OCI-LY7 (cell line): ENCODE results near the gene NR0B1. TPM values are rescaled to one million over a fixed set of nuclear protein-coding genes. Genes with fewer than 3 reads are reported as not detected.

Source experiments
- BruUV-seq: library from RNA; stranded (reverse); fragments of 400-500 nt; replicated peaks from 2 replicates; lab custom pipeline; 2021; lab: Mats Ljungman, UMichigan
- CTCF ChIA-PET: fragments of 300-600 bp; sonication (Branson Sonifier 250); formaldehyde crosslinking; loops from one replicate; lab custom pipeline; 2022; ENCODE audit warnings: antibody characterized with exemption; ENCODE audit not compliant: unreplicated experiment; lab: Charles Lee
- POLR2A ChIA-PET: fragments of 300-600 bp; sonication (Branson Sonifier 250); formaldehyde crosslinking; loops from one replicate; lab custom pipeline; 2022; ENCODE audit warnings: antibody characterized with exemption; lab: Charles Lee
- DNase-seq: peaks from one replicate; pipeline ENCODE4 v3.0.0-alpha.2; 2015; ENCODE audit warnings: low spot score
- H2AFZ ChIP-seq: fragments of 200-600 bp; sonication (generic), shearing (Covaris generic); 2 replicates; pipeline ENCODE4 v1.6.1; 2014; ENCODE audit warnings: mild to moderate bottlenecking, antibody characterized with exemption, low read length, moderate library complexity
- H3K27ac ChIP-seq: fragments of 200-600 bp; sonication (generic); 2 replicates; pipeline ENCODE4 v1.5.1; 2014; ENCODE audit warnings: mixed run types, low read depth, mild to moderate bottlenecking, moderate library complexity, low read length, inconsistent platforms; ENCODE audit not compliant: poor library complexity, severe bottlenecking
- H3K36me3 ChIP-seq: fragments of 200-600 bp; sonication (generic); 2 replicates; pipeline ENCODE4 v1.6.1; 2014; ENCODE audit warnings: mild to moderate bottlenecking, antibody characterized with exemption, low read length, moderate library complexity, mixed read lengths; ENCODE audit not compliant: insufficient read depth
- H3K4me1 ChIP-seq: fragments of 200-600 bp; sonication (generic); 2 replicates; pipeline ENCODE4 v1.5.1; 2014; ENCODE audit warnings: mild to moderate bottlenecking, low read length; ENCODE audit not compliant: insufficient read depth, poor library complexity, severe bottlenecking
- H3K4me2 ChIP-seq: fragments of 200-600 bp; sonication (generic); 2 replicates; pipeline ENCODE4 v1.6.1; 2014; ENCODE audit warnings: mild to moderate bottlenecking, low read length
- H3K4me3 ChIP-seq: fragments of 200-600 bp; sonication (generic); 2 replicates; pipeline ENCODE4 v1.5.1; 2014; ENCODE audit warnings: mild to moderate bottlenecking, low read depth, low read length; ENCODE audit not compliant: poor library complexity, severe bottlenecking
- H3K79me2 ChIP-seq: fragments of 200-600 bp; sonication (generic); 2 replicates; pipeline ENCODE4 v1.6.1; 2016; ENCODE audit warnings: low read depth, mild to moderate bottlenecking, low read length, moderate library complexity, mixed read lengths; ENCODE audit not compliant: insufficient read depth
- H3K9me2 ChIP-seq: fragments of 200-600 bp; sonication (generic); 2 replicates; pipeline ENCODE4 v1.6.1; 2016; ENCODE audit warnings: mild to moderate bottlenecking, low read length, mixed read lengths; ENCODE audit not compliant: insufficient read depth
- H3K9me3 ChIP-seq: fragments of 200-600 bp; sonication (generic); 2 replicates; pipeline ENCODE4 v1.6.1; 2014; ENCODE audit warnings: mild to moderate bottlenecking, mixed run types, low read length, mixed read lengths
- H4K20me1 ChIP-seq: fragments of 200-600 bp; sonication (generic); 2 replicates; pipeline ENCODE4 v1.6.1; 2014; ENCODE audit warnings: mild to moderate bottlenecking, antibody characterized with exemption, low read length, moderate library complexity, mixed read lengths; ENCODE audit not compliant: insufficient read depth
- CTCF ChIP-seq: fragments of 200-600 bp; sonication (generic); conservative IDR thresholded peaks from 2 replicates; pipeline ENCODE4 v1.5.1; 2014; ENCODE audit warnings: mild to moderate bottlenecking, antibody characterized with exemption, low read length, moderate library complexity, mixed read lengths
- EZH2phosphoT487 ChIP-seq: fragments of 200-600 bp; sonication (generic); IDR thresholded peaks from 2 replicates; pipeline ENCODE4 v1.6.1; 2018; ENCODE audit warnings: low read depth, borderline replicate concordance, mild to moderate bottlenecking, mixed run types, antibody characterized with exemption, low read length, moderate library complexity, mixed read lengths
- intact Hi-C: fragments of 100-400 bp; cut with micrococcal nuclease; formaldehyde crosslinking; loops from one replicate; pipeline ENCODE4 v1.10.0; 2022; ENCODE audit not compliant: unreplicated experiment
- total RNA-seq, 2 experiments: library from RNA; depleted of rRNA in 1 of 2; stranded (reverse); fragments of >200 nt in 1 of 2; shearing (Covaris generic) in 1 of 2; gene quantifications; 2 replicates each; pipeline ENCODE4 v1.2.3, GENCODE V29; 2014 to 2022

The NR0B1 gene
- total RNA-seq, 2 experiments from 2014 or later, result not detected

GRCh38 chrX:30343206-30343605, 34.0 kb upstream of the NR0B1 start:
- BruUV-seq, result no TSS peak
- Histone ChIP-seq H4K20me1 (no peaks in the 10 kb centered on the region), H3K36me3 (no peaks in the 10 kb centered on the region), H3K9me2 (no peaks in the 10 kb centered on the region), H3K4me3 (no peak overlapping the region), H2AFZ (no peak overlapping the region), H3K79me2 (no peaks in the 10 kb centered on the region), H3K4me1 (no peaks in the 10 kb centered on the region), H3K4me2 (no peak overlapping the region), H3K27ac (no peak overlapping the region), H3K9me3 (no peaks in the 10 kb centered on the region)
- TF ChIP-seq CTCF (0 out of 2 replicates have a peak, but pooled peaks have one; percentile 25), EZH2phosphoT487 (no peak)
- DNase-seq, result no peak
- ChIA-PET POLR2A (no interaction called here), CTCF (no interaction called here)
- intact Hi-C loops, result no loop called here

GRCh38 chrX:30340753-30341152, 31.6 kb upstream of the NR0B1 start:
- Histone ChIP-seq H3K27ac (no peak overlapping the region), H3K9me2 (no peaks in the 10 kb centered on the region), H2AFZ (no peak overlapping the region), H4K20me1 (no peaks in the 10 kb centered on the region), H3K36me3 (no peaks in the 10 kb centered on the region), H3K9me3 (no peaks in the 10 kb centered on the region), H3K79me2 (no peaks in the 10 kb centered on the region), H3K4me3 (no peak overlapping the region), H3K4me1 (no peaks in the 10 kb centered on the region), H3K4me2 (no peak overlapping the region)
- BruUV-seq, result no TSS peak
- intact Hi-C loops, result no loop called here
- CTCF ChIA-PET, result no interaction called here
- DNase-seq, result no peak
- POLR2A ChIA-PET, result no interaction called here
- TF ChIP-seq EZH2phosphoT487 (no peak), CTCF (no peak)

GRCh38 chrX:30327762-30328161, 18.6 kb upstream of the NR0B1 start:
- no peaks in the 10 kb centered on the region for H4K20me1 ChIP-seq
- H3K4me2 ChIP-seq, result no peak overlapping the region
- H2AFZ ChIP-seq, result no peak overlapping the region
- no peak overlapping the region for H3K27ac ChIP-seq
- no peaks in the 10 kb centered on the region for H3K9me3 ChIP-seq
- no peak overlapping the region for H3K4me3 ChIP-seq
- no TSS peak for BruUV-seq
- no peaks in the 10 kb centered on the region for H3K79me2 ChIP-seq
- DNase-seq, result no peak
- no peaks in the 10 kb centered on the region for H3K4me1 ChIP-seq
- H3K36me3 ChIP-seq, result no peaks in the 10 kb centered on the region
- ChIA-PET POLR2A (no interaction called here), CTCF (no interaction called here)
- TF ChIP-seq EZH2phosphoT487 (no peak), CTCF (no peak)
- intact Hi-C loops, result no loop called here
- no peaks in the 10 kb centered on the region for H3K9me2 ChIP-seq
